Sciatic nerve (tissue), 2 donors: ENCODE measurements around the gene PLPP2. TPM values are rescaled to one million over a fixed set of nuclear protein-coding genes. Genes with fewer than 3 reads are reported as not detected.

Experiments used
- ATAC-seq: fragments of 200-7000 bp; cut with Tn5 transposase; one replicate; pipeline ENCODE4 v1.9.1; 2020; ENCODE audit warnings: mild to moderate bottlenecking, moderate library complexity
- DNase-seq: peaks from one replicate; pipeline ENCODE4 v3.0.0-alpha.2; 2020; ENCODE audit warnings: low spot score
- intact Hi-C: fragments of 100-400 bp; cut with DNase I; formaldehyde crosslinking; loops from one replicate; pipeline ENCODE4 v1.14.2; 2022
- total RNA-seq: library from RNA; stranded (reverse); fragmentation: NEBNext Ultra II Directional; extraction: Animal tissue kit (Norgen Biotek cat#: 25700); gene quantifications from one replicate; pipeline ENCODE4 v1.2.1, GENCODE V29; 2021
- donor health status: DM: no; HTN: no; CAD: no.
- donor health status: DM: no; HTN: no; CAD: no.

PLPP2 gene
- total RNA-seq, 1 donor from 2014 or later = 8.6 TPM

DNA sequence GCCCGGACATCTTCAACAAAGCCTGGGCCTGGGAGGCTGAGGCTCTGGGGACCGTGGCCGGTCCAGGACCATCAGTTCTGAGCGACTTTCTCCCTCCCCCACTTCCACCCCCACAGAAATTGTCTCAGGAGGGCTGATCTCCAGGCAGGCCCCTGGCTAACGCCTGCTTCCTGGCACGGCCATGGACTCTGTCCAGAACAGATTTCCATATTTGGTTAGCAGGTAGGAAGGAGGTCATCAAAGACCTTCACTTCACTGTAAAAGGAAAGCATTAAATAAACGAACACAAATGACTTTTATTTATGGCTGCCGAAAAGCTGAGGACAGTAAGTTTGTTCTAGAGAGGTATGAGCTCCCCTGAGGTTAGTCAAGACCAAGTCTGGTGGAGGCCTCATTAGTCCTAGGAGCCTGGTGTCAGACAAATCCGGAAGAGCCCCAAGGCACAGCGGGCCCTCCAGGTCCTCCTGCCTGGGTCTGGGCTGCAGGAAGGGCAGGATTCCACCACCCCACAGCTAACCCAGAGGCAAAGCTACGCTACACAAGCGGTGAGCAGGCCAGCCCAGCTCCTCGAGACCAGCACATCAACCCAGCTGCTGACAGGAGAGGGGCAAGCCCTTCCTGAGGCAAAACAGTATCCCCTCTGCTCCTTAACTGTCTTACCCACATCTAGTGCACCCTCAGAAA is 4.6 kb upstream of the PLPP2 start:
- DNase-seq (no peak), ATAC-seq (no peak)
- intact Hi-C loops = loop anchor here (5.0 kb wide), 1 partner anchor 66 kb away; no protein-coding TSS in a partner anchor

DNA sequence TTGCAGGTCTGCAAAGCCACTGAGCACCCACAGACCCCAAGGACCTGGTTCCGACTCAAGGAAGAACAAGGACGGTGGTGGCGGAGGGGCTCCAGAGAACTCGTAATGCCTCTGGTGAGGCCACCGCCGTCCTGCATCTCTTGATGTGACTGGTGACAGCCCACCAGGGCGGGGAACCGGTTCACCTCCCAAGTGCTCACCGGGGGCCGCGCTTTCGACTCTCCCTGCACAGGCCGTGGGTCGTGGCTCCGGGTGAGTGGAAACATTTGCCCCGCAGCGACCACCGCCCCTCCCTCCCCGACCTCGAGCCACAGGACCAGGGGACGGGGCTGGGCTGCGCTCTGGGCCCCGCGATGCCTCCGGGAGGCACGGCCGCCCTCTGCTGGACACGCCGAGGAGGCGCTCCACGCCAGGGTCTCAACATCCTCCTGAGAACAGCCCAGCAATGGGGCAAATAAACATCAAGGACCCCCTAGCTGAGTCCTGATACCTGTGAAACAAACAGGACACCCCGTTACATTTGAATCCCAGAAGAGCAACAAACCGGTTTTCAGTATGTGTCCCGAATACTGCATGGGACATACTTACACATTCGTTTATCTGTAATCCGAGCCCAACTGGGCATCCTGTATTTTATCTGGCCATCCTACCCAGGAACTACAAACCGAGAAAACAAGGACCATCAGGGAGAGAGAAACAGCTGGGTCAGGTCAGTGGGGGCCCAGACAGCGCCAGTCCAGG is 3.9 kb upstream of the PLPP2 start:
- DNase-seq (no peak), ATAC-seq (peak; percentile 71)
- intact Hi-C loops = loop anchor here (5.0 kb wide), 1 partner anchor 67 kb away; no protein-coding TSS in a partner anchor

DNA sequence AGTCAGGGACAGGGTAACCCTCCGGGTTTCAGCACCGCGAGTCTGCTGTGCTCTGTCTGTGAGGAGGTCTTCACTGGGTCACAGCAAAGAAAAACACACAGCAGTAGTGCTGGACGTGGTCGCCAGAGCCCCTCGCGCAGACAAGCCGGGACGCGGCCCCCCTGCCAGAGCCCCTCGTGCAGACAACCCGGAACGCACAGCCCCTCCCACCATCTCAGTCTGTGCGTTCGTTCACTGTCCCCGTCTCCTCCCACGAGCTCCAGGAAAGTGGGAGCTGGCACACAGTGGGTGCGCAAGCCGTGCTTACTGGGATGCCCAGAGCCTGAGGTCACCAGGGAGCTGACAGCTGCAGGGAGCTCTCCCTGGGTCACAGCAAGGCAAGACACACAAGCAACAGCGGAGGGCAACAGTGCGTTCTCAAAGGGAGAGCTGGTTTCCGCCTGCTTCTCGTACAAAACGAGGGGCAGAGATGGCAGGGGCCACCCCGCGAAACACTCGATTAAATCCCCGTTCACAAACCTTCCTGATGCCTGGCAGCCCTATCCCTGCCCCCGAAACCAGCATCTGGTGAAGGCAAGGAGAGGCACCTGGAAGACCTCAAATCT is 3.2 kb upstream of the PLPP2 start:
- peak; percentile 33 for ATAC-seq
- no peak for DNase-seq
- intact Hi-C loops = no loop called here

- no peak for ATAC-seq
- intact Hi-C loops = no loop called here
- DNase-seq = no peak
Measured at GRCh38 chr19:293436-294110, 2.4 kb upstream of the PLPP2 start.

DNA sequence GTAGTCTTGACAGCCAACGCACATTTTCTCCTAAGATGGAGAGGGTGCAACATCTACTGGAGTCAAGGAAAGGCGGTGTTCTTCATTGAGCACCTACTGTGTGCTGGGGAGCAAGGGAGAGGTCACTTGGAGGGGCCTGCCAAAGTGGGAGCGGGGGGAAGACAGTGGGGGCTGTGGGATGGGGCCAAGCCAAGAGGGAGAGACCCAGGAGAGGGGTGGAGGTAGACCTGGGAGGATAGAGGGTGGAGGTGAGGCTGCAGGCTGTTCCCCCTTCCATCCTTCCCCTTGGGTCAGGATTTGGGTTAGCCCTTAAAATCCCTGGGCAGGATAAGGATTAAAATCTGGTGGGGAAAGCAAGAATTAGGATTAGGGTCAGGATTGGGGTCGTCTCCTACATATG is 1.7 kb upstream of the PLPP2 start:
- intact Hi-C loops = no loop called here
- DNase-seq (no peak), ATAC-seq (no peak)

- DNase-seq (no peak), ATAC-seq (no peak)
- intact Hi-C loops = no loop called here
Measured at GRCh38 chr19:292281-292884, 1.2 kb upstream of the PLPP2 start.

- intact Hi-C loops = no loop called here
- DNase-seq = no peak
- ATAC-seq = no peak
Measured at GRCh38 chr19:291561-292280, 518 bp upstream of the PLPP2 start.

- intact Hi-C loops = no loop called here
- ATAC-seq (no peak), DNase-seq (no peak)
Measured at GRCh38 chr19:290372-291005, 714 bp downstream of the PLPP2 start.

- DNase-seq (no peak), ATAC-seq (peak; percentile 20)
- intact Hi-C loops = no loop called here
Measured at GRCh38 chr19:289651-290371, 1.4 kb downstream of the PLPP2 start.

DNA sequence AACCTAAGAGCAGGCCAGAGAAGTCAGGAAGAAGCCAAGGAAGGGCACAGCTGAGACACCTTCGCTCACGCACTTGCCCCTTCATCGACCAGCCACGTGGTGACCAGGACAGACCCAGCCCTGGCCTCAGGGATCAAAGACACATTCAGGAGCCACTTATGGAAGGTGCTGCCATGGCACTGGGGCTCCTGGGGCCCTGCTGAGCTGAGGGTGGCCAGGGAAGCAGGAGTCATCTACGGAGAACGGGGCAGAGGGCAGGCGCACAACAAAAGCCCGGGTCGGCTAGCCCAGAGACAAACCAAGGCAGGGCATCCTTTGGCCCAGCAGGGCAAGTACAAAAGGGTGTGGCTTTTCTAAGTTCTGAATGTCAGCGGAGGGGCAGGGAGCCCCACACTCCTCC is 2.3 kb downstream of the PLPP2 start:
- DNase-seq (no peak), ATAC-seq (no peak)
- intact Hi-C loops = no loop called here

DNA sequence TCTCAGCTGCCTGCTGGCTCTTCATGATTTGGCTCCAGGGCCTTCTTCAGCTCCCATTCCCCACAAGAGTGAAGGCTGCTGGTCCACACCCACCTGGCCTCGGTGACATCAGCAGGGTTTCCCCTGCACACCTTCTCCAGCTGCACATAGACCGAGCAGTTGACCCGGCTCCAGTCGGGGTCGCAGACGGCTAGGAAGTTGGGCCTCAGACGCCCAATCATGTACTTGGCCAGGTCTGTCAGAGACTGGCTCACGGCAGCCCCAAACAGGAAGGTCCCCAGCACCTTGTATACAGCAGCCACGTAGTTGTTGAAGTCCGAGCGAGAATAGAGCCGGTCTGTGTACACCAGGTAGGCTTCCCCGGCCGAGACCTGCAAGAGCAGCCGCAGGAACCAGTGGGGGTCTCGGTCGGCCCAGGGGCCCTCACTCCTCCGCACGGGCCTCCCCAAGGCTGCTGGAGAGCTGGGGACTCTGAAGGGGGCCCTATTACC is 3.8 kb downstream of the PLPP2 start:
- DNase-seq (no peak), ATAC-seq (no peak)
- intact Hi-C loops = no loop called here

DNA sequence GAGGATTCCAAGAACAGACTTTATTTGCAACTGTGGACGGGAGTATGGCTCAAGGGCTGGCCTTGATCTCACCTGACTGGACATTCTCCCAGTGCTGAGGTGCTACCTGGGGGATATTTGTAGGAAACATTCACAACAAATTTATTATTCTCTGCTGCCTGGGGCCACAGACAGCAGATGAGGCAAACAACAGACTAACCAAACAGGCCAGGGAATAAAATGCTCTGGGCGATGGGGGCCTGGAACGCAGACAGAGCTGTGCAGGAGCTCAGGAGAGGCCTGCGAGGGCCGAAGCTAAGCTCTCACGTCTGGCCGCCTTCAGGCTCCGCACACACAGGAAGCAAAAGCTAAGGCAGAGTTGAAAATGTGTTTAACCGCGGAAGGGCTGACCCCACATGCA is 7.8 kb downstream of the PLPP2 start:
- intact Hi-C loops = no loop called here
- no peak for ATAC-seq
- DNase-seq = no peak

DNA sequence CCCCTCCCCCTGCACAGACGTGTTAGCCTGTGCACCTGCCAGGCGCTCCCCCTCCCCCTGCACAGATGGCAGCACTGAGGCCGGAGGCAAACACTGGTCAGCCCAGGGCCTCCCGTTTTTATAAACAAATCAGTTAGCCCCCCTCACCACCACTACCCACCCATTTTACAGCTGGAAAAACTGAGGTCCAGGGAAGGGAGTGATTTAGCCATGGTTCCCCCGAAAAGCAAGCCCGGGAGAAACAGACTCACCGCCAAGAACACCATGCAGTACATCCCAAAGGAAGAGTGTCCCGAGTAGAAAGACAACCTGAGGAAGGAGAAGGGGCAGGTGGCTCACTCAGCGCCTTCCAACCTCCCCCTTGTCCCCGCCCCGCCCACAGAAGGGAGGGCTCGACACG is 8.7 kb downstream of the PLPP2 start:
- DNase-seq (no peak), ATAC-seq (no peak)
- intact Hi-C loops = no loop called here

DNA sequence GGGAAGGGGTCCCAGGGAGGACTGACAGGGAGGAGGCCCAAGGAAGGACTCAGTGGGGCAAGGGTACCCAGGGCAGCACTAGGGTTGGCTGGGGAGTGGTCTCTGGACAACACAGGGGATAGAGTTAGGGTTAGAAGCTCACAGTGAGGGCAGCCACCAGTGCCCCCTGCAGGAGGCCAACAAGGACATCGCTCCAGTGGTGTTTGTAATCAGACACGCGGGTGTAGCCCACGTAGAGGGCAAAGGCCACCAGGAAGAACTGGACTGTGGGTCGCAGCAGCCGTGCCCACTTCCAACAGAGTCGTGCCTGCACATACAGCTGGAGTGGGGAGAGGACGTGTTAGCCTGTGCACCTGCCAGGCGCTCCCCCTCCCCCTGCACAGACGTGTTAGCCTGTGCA is 9.2 kb downstream of the PLPP2 start:
- DNase-seq = no peak
- intact Hi-C loops = no loop called here
- no peak for ATAC-seq

DNA sequence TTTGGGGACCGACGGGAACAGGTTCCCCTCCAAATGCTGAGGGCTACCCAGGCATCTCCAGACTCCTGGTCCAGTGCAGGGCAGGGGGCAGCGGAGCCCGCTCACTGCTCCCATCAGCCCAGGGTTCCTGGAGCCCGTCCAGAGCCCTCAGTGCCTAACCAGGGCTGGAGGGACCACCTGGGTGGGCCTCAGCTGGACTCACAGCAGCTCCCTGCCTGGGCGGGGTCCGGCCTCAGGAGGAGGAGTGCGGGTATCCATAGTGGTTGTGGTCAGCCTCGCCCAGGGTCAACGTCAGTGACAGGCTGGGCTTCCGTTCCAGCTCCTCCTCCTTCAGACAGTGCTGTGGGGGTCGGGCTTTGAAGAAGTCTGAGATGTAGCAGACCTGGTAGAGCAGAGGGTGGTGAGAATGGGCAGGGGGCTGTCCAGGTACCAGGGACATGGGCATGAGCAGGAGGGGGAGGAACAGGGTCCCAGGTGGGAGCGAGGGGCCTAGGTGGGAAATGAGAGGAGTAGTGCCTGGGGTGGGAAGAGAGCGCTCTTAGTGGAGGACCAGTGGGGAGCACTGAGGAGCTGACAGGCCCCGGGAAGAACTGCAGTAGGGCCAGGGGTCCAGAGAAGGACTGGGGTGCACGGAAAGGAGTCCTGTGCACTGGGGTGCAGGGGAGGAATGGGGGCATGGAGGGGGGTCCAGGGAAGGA is 9.9 kb downstream of the PLPP2 start:
- DNase-seq (no peak), ATAC-seq (no peak)
- intact Hi-C loops = no loop called here

DNA sequence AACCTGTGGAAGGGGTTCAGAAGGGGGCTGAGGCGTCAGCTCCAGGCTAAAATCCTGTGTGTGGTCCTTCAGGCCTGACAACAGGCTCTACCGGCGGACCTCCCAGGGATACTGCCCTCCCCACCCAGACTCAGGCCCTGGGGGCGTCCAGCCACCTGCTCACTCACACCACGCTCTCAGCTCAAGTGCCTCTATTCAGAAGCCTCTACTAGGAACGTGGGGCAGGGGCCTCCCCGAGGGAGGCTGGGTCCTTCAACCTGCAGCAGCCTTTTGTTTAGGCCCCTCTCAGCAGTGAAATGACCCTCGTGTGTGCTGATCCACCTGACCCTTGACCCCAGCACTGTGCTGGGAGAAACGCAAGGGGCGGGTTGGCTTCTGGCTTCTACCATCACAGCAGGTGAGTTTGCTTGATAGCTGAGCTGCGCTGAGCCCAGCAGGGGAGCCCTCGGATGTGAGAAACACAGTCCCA is 10.6 kb downstream of the PLPP2 start:
- ATAC-seq (no peak), DNase-seq (no peak)
- intact Hi-C loops = no loop called here

- intact Hi-C loops = no loop called here
Measured at GRCh38 chr19:279656-280055, 11.5 kb downstream of the PLPP2 start.

More at GRCh38 chr19:279656-280055, 11.5 kb downstream of the PLPP2 start:
- ATAC-seq (no peak), DNase-seq (no peak)
